WERI-Rb-1 (cell line): ENCODE results near the gene PFKP.
A peak's percentile ranks its signal among the peaks of the same experiment; 100 is the strongest.

ENCODE experiments used
- DNase-seq: peaks from one replicate; pipeline ENCODE4 v3.0.0-alpha.2; 2020
- H3K27ac ChIP-seq: fragments of 250-450 bp; sonication (Bioruptor Pico); 2 replicates; pipeline ENCODE4 v1.5.1; 2020; ENCODE audit warnings: mild to moderate bottlenecking, moderate library complexity
- H3K27me3 ChIP-seq: fragments of 250-450 bp; sonication (Bioruptor Pico); 2 replicates; pipeline ENCODE4 v1.5.1; 2021; ENCODE audit warnings: mild to moderate bottlenecking, low read depth, moderate library complexity; ENCODE audit not compliant: insufficient read depth, severe bottlenecking
- H3K36me3 ChIP-seq: fragments of 250-450 bp; sonication (Bioruptor Pico); 2 replicates; pipeline ENCODE4 v1.5.1; 2020; ENCODE audit warnings: mild to moderate bottlenecking, moderate library complexity
- H3K4me3 ChIP-seq: 2 replicates; pipeline ENCODE4 v1.5.1; 2011; ENCODE audit warnings: low read depth, mild to moderate bottlenecking, control low read depth, low read length
- H3K9me3 ChIP-seq: fragments of 250-450 bp; sonication (Bioruptor Pico); 2 replicates; pipeline ENCODE4 v1.5.1; 2021; ENCODE audit warnings: mild to moderate bottlenecking, moderate library complexity; ENCODE audit not compliant: severe bottlenecking
- CTCF ChIP-seq: IDR thresholded peaks from 2 replicates; pipeline ENCODE4 v1.5.1; 2011; ENCODE audit warnings: low read depth, mild to moderate bottlenecking, control low read depth, inconsistent platforms, low read length

PFKP gene

GRCh38 chr10:3136336-3136735 lies 69.0 kb downstream of the PFKP start:
- TF ChIP-seq CTCF: no peak
- no peak for DNase-seq
- no peaks in the 10 kb centered on the region for H3K27me3 ChIP-seq
- no peak overlapping the region for H3K27ac ChIP-seq
- H3K36me3 ChIP-seq: peaks cover 67% of the 10 kb centered on the region
- no peak overlapping the region for H3K4me3 ChIP-seq
- no peaks in the 10 kb centered on the region for H3K9me3 ChIP-seq

GRCh38 chr10:3136763-3137611 lies 69.6 kb downstream of the PFKP start:
- no peaks in the 10 kb centered on the region for H3K27me3 ChIP-seq
- no peaks in the 10 kb centered on the region for H3K9me3 ChIP-seq
- H3K36me3 ChIP-seq: peaks cover 68% of the 10 kb centered on the region
- DNase-seq: no peak
- no peak for TF ChIP-seq CTCF
- H3K27ac ChIP-seq: no peak overlapping the region
- no peak overlapping the region for H3K4me3 ChIP-seq

- H3K27me3 ChIP-seq: no peaks in the 10 kb centered on the region
- no peak overlapping the region for H3K4me3 ChIP-seq
- H3K27ac ChIP-seq: no peak overlapping the region; the same call in 1 of the 2 replicates
- H3K36me3 ChIP-seq: peaks cover 64% of the 10 kb centered on the region
- DNase-seq: no peak
- no peaks in the 10 kb centered on the region for H3K9me3 ChIP-seq
- no peak for TF ChIP-seq CTCF
Observed at GRCh38 chr10:3137958-3138726, 70.8 kb downstream of the PFKP start.

- TF ChIP-seq CTCF: no peak
- peak; percentile 43 for DNase-seq
- Histone ChIP-seq H3K4me3 (no peak overlapping the region), H3K9me3 (no peaks in the 10 kb centered on the region), H3K27ac (peak overlapping the region; percentile 53), H3K36me3 (peaks cover 66% of the 10 kb centered on the region), H3K27me3 (no peaks in the 10 kb centered on the region)
Observed at GRCh38 chr10:3139216-3139910, 72.0 kb downstream of the PFKP start.

GRCh38 chr10:3140280-3140679 lies 72.9 kb downstream of the PFKP start:
- peaks cover 68% of the 10 kb centered on the region for H3K36me3 ChIP-seq
- no peaks in the 10 kb centered on the region for H3K27me3 ChIP-seq
- TF ChIP-seq CTCF: no peak
- no peak overlapping the region for H3K4me3 ChIP-seq
- no peaks in the 10 kb centered on the region for H3K9me3 ChIP-seq
- H3K27ac ChIP-seq: no peak overlapping the region
- DNase-seq: no peak
